Amniotic stem cell (primary cell): ENCODE measurements around the gene ERN1.
A peak's percentile ranks its signal among the peaks of the same experiment; 100 is the strongest.

Experiments used
- DNase-seq: peaks from one replicate; lab custom pipeline; 2025; lab: John Stamatoyannopoulos, UW

ERN1 gene

DNA sequence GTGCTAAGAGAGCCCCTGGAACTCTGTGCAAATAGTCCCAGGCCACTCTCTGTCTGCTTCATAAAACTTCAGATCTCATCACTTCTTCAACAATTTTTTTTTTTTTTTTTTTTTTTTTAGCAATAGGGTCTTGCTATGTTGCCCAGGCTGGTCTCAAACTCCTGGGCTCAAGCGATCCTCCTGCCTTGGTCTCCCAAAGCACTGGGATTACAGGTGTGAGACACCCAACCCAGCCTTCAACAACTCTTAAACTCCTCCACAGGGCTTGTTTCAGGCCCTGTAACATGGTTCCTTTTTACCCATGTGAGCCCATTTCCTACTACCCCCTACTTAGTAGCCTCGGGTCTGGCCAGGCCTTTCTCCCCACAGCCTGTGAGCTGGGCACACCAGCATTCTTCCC lies 70.2 kb downstream of the ERN1 start:
- DNase-seq = no peak

- no peak for DNase-seq
Measured at GRCh38 chr17:64058621-64059020, 71.3 kb downstream of the ERN1 start.

DNA sequence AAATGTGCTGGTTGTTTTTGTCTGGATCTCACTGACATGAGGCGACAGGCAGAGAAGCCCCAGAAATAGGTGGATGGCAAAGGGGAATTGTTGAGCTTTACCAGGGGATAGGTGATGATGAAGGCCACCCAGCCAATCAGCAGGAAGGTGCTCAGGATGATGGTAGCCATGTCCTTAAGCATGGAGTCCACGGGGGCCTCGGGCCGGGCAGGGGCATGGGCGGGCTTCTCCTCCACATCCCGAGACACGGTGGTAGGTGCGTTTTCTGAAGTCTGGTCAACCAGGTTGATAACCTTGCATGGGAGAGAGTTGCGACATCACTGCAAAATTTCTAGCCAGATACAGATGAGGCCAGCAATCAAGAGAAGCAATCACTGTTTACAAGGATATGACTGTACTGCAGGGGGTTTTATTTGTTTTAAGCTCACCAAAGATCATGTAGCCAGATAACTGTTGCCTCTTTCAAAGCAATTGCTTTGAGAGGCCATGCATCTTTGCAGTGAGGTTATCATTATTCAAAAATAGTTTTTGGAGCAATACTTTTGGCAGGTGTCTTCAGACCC lies 72.2 kb downstream of the ERN1 start:
- DNase-seq = no peak

GRCh38 chr17:64056269-64057005 lies 73.5 kb downstream of the ERN1 start:
- DNase-seq = no peak

DNA sequence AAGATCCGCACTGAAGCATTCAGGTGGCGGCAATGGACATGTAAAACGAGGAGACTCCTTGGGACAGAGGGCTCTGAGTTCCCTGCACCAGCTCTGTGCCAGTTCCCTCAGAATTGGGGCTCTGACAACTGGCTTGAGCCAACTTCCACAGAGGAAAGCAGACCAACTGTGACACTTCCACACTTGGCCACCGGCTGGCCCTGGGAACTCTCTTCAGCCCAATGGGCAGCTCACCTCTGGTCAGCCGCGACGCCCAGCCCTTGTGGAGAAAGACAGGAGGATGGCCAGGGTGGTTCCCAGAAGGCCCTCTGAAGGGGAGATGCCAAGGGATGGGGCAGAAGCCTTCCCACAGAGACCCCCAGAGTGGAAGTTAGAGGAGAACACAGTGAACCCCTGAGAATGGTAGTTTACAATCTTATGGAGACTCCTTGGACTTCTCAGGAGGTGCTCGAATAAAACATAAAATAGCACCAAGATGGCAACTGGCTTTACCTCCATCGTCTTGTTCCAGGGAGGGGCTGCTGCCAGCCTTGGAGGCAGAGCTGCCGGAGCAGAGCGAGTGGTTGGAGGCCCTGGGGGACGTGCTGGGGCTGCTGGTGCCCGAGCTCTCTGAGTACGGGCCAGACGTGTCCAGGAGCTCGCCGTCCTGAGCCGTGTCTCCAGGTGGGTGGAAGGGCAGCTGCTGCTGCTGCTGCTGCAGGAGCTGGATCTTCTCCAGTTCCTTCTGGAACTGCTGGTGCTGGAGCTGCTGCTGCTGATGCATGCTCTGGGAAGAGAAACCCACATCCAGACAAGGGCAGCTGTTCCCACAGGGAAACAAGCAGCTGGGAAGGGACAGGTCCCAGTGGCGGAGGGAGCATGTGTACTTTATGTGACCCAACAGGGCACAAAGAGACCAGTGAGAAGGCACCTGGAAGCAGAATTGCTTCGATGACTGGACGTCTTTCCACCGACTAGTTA lies 74.5 kb downstream of the ERN1 start:
- no peak for DNase-seq

- no peak for DNase-seq
Measured at GRCh38 chr17:64054304-64054703, 75.6 kb downstream of the ERN1 start.

GRCh38 chr17:64053101-64053500 lies 76.8 kb downstream of the ERN1 start:
- no peak for DNase-seq

GRCh38 chr17:64051153-64051552 lies 78.8 kb downstream of the ERN1 start:
- no peak for DNase-seq

DNA sequence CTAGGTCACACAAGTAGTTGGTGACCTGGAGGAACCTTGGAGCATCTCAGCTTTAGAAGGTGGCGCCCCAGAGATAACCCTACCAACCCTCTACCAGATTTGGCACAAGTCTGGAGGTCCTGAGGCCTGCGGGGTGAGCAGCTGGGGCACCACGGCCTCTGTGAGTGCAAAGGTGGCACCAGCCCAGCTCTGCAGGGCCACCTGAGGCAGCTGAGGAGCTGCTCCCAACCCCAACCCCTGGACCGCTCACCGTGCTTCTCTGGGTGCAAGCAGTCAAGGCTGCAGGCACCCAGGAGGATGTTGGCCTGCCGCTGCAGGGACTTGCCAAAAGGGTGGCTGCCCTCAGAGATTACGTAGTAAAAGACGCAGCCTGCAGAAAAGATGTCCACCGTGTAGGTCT lies 81.1 kb downstream of the ERN1 start:
- no peak for DNase-seq

GRCh38 chr17:64045176-64045575 lies 84.8 kb downstream of the ERN1 start:
- DNase-seq = no peak

GRCh38 chr17:64042700-64043485 lies 87.1 kb downstream of the ERN1 start:
- DNase-seq = no peak

DNA sequence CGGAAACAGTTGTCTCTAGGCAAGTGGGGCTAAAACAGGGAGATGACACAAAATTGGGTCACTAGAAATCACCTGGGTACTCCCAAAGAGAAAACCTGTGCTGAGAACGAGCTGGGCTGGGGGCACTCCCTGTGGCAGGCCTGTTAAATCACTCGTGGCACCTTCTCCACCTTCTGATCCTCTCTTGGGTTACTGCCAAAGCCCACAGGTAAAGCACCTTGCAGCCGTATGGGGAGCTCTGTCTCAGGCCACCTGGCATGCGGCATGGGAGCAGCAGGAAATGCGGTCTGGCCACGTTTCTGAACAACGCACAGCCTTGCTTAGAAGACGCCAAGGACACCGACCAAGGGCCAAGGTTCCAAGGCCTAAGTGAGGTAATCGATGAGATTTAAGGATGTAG lies 88.0 kb downstream of the ERN1 start:
- no peak for DNase-seq

DNA sequence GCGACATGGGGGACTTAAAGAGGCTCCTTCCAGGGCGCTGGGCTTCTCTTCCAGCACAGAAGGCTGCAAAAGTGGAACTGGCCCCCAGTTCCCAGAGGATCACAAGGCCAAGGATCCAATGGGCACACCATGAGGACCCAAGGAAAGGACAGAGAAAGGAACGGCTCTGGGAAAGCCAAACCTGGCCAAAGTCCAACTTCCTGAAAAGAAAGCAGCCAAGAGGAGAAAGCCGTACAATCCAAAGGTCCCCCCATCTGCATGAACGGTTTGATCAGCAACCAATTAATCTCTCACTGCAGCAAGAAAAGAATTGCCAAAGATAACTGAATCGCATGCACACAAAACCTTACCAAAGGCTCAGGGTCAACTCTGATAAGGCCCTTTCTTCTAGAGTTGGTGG lies 89.7 kb downstream of the ERN1 start:
- no peak for DNase-seq

DNA sequence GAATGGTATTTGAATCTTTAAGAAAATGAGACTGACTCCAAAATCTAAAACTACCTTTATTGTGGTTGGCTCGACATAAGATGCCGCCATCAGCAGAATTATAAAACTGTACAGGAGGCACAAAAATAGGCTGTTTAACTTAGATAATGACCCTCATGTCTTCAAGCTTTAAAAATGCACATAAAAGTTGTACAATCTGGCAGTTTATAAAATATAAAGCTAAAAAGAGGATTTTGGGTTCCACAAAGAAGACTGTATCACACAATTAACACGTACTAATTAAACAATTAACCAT lies 90.9 kb downstream of the ERN1 start:
- no peak for DNase-seq

- DNase-seq = no peak
Measured at GRCh38 chr17:64038331-64039105, 91.4 kb downstream of the ERN1 start.

GRCh38 chr17:64037802-64038201 lies 92.1 kb downstream of the ERN1 start:
- no peak for DNase-seq

GRCh38 chr17:64037180-64037579 lies 92.8 kb downstream of the ERN1 start:
- DNase-seq = no peak

DNA sequence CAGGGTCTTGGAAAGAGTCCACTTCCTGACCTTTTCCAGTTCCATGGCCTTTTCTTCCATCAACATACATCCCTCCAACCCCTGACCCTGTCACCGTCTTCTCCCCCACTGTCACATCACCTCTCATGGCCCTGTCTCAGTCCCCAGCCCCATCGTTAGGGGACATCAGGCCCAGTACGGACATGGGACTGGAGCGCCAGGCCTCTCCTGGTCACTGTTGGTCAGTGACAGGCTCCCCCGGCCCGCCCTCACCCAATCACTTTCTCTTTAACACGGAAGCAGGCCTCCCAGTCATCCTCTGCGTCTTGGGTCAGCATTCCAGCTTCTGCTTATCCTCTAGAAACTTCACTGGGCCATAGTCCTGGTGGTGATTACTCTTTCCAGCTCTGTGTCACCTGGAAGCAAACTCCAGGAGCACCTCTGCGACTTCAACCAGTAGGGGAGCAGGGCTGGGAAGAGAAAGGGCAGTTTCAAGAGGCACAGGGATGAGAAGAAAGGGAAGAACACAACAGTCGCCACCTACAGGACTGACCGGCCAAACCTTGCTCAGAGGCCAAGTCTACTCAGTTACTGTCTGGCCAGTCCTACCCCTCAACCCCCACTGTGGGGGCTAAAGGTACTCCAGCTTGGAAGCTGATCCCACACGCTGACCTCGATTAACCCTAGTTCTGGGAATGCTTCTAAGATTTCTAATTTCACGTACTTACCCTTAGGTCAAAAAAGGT lies 93.6 kb downstream of the ERN1 start:
- DNase-seq = no peak

GRCh38 chr17:64032081-64032480 lies 97.9 kb downstream of the ERN1 start:
- DNase-seq = no peak

DNA sequence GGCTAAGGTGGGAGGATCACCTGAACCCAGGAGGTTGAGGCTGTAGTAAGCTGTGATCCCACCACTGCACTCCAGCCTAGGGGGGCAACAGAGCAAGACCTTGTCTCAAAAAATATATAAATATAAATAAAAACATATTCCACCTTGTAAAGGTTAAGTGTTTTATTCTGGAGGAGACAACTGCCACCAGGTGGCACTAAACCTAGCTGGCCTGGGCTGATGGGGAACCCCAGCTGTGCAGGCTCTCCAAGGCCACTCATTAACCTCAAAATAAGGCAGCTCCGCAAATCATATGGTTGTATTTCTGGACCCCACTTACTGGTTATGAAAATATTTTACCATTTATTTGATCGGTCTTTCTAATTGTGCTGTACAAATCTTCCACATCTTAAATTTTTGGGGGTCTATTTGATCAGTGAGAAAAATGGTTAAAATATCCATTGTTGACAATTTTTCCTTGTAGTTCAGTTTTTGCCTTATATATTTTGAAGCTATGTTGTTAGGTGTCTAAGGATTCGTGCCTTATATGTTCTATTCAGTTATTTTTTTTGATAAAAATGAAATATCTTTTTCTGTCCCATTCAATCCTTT lies 101.0 kb downstream of the ERN1 start:
- DNase-seq = peak; percentile 65
